ENCODE results near the gene ZNF710. TPM values are rescaled to one million over a fixed set of nuclear protein-coding genes. Genes with fewer than 3 reads are reported as not detected.

Gene ZNF710
- total and polyA plus RNA-seq, 10 donors, result 12.5 to 66.4 (median 30.2) TPM

DNA sequence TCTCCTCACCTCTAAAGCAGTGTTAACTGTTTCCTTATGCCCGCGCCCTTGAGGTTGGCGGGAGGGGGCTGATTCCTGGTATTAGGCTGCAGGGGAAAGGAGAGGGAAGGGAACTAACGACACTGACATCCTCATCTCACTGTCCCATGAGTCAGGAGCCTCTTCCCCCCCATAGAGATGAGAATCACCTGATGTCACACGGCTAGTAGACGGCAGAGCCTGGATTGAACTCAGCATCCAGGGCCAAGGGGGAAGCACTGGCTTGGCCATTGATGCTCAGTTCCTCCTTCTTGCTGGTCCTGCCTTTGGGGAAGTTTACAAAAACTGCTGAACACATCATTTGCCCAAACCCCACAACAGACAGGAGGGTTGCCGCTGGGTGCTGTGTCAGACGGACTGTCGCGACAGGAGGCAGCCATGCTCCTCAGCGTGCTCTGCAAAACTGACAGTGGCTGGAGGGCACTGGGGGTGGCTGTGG is 62.7 kb downstream of the ZNF710 start:
- Histone ChIP-seq H3K27ac (peak overlapping the region; percentile 53 to 97 (median 89)), H3K4me3 (peak overlapping the region in 1 of 8 donors; percentile 49), H3K4me1 (peaks cover 59 to 93% (median 79%) of the 10 kb centered on the region in 6 donors), H3K9me3 (no peaks in the 10 kb centered on the region), H3K27me3 (replicated peaks in 1 of 7) (no peaks in the 10 kb centered on the region), H3K36me3 (peaks cover 0 to 22% (median 17%) of the 10 kb centered on the region in 6 donors)
- DNase-seq, result peak; percentile 90
- peak in 1 of 11 experiments; percentile 10 for TF ChIP-seq CTCF (IDR thresholded peaks at IDR 0.05 in 8 of 11, conservative IDR thresholded peaks at IDR 0.05 in 3 of 11)
- TF ChIP-seq POLR2A (IDR thresholded peaks at IDR 0.05), result no peak
- peak; percentile 69 to 86 (median 70) for TF ChIP-seq POLR2AphosphoS5 (IDR thresholded peaks at IDR 0.05)
- WGBS, 5 donors, result 41 to 55% (median 45%) methylated on average over 11 of the region's 11 CpGs
- intact Hi-C loops (cut with DNase I; ENCODE audit: low total_unique reads), result loop anchor here (10.0 kb wide), 1 partner anchor 59 kb away; the partner anchor contains the start of gene ZNF710

- H3K4me3 ChIP-seq, result peak overlapping the region in 2 of 8 donors; percentile 2 to 49
- TF ChIP-seq POLR2AphosphoS5 (IDR thresholded peaks at IDR 0.05) (peak; percentile 71 to 87 (median 85)), CTCF (IDR thresholded peaks at IDR 0.05 in 8 of 11, conservative IDR thresholded peaks at IDR 0.05 in 3 of 11) (no peak)
- WGBS, 5 donors, result 30 to 40% (median 37%) methylated on average over 24 to 30 of the region's 30 CpGs
- H3K4me1 ChIP-seq, result peaks cover 46 to 93% (median 73%) of the 10 kb centered on the region in 6 donors
- peaks cover 0 to 32% (median 18%) of the 10 kb centered on the region in 6 donors for H3K36me3 ChIP-seq
- intact Hi-C loops (cut with DNase I; ENCODE audit: low total_unique reads), result loop anchor here (10.0 kb wide), 1 partner anchor 60 kb away; the partner anchor contains the start of gene ZNF710
- H3K9me3 ChIP-seq, result no peaks in the 10 kb centered on the region
- no peaks in the 10 kb centered on the region for H3K27me3 ChIP-seq (replicated peaks in 1 of 7)
- peak; percentile 93 for DNase-seq
- H3K27ac ChIP-seq, result peak overlapping the region; percentile 60 to 97 (median 89)
Observed at GRCh38 chr15:90064911-90065681, 64.0 kb downstream of the ZNF710 start.

GRCh38 chr15:90065682-90066049 is 64.5 kb downstream of the ZNF710 start:
- Histone ChIP-seq H3K27me3 (replicated peaks in 1 of 7) (no peaks in the 10 kb centered on the region), H3K4me1 (peaks cover 41 to 93% (median 73%) of the 10 kb centered on the region in 6 donors), H3K36me3 (peaks cover 0 to 32% (median 18%) of the 10 kb centered on the region in 6 donors), H3K9me3 (no peaks in the 10 kb centered on the region), H3K4me3 (peak overlapping the region in 1 of 8 donors; percentile 49), H3K27ac (peak overlapping the region; percentile 60 to 97 (median 89))
- TF ChIP-seq POLR2AphosphoS5 (IDR thresholded peaks at IDR 0.05), result no peak
- no peak for TF ChIP-seq POLR2A (IDR thresholded peaks at IDR 0.05)
- intact Hi-C loops (cut with DNase I; ENCODE audit: low total_unique reads), result loop anchor here (10.0 kb wide), 1 partner anchor 61 kb away; the partner anchor contains the start of gene ZNF710
- WGBS, 5 donors, result 80 to 87% (median 83%) methylated on average over 7 of the region's 7 CpGs
- no peak for DNase-seq

DNA sequence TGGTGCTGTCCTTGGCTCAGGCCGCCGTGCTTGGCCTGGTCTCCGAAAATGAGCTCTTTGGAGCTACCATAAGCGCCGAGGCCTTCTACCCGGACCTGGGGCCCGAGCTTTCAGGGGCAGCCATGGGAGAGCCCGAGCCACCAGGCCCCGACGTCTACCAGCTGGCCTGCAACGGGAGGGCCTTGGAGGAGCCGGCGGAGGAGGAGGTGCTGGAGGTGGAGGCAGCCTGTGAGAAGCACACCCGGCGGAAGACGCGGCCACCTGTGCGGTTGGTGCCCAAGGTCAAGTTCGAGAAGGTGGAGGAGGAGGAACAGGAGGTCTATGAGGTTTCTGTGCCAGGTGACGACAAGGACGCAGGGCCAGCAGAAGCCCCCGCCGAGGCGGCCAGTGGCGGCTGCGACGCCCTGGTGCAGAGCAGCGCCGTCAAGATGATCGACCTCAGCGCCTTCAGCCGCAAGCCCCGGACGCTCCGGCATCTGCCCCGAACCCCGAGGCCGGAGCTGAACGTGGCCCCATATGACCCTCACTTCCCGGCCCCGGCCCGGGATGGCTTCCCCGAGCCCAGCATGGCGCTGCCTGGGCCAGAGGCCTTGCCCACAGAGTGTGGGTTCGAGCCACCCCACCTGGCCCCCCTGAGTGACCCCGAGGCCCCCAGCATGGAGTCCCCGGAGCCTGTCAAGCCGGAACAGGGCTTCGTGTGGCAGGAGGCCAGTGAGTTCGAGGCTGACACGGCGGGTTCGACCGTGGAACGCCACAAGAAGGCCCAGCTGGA is 66.2 kb downstream of the ZNF710 start:
- H3K4me3 ChIP-seq, result no peak overlapping the region
- peaks cover 0 to 38% (median 20%) of the 10 kb centered on the region in 6 donors for H3K36me3 ChIP-seq
- no peak for DNase-seq
- peak overlapping the region in 5 of 8 donors; percentile 33 to 97 (median 47) for H3K27ac ChIP-seq
- intact Hi-C loops (cut with DNase I; ENCODE audit: low total_unique reads), result loop anchor here (10.0 kb wide), 1 partner anchor 63 kb away; the partner anchor contains the start of gene ZNF710
- H3K9me3 ChIP-seq, result no peaks in the 10 kb centered on the region
- 89 to 94% (median 93%) methylated on average over 44 to 55 of the region's 55 CpGs for WGBS, 5 donors
- no peaks in the 10 kb centered on the region for H3K27me3 ChIP-seq (replicated peaks in 1 of 7)
- TF ChIP-seq POLR2AphosphoS5 (IDR thresholded peaks at IDR 0.05) (peak in 1 of 3 donors; percentile 30), POLR2A (IDR thresholded peaks at IDR 0.05) (no peak)
- peaks cover 33 to 88% (median 64%) of the 10 kb centered on the region in 6 donors for H3K4me1 ChIP-seq
